Skin epidermis (tissue), 12 donors: ENCODE results near the gene BOLA3.
"Not testable (repeated sequence)": the region's sequence is repeated elsewhere in the genome, so short reads cannot be mapped to it uniquely, and the experiment has no call there.

Experiments
- H3K27ac ChIP-seq, 21 experiments: fragments of 200-600 bp; sonication (generic) in 11 of 21; one replicate each; pipeline ENCODE4 v1.5.0; 2020; ENCODE audit warnings: mild to moderate bottlenecking in 3 of 21, inconsistent platforms in 2 of 21, moderate library complexity in 2 of 21
- H3K4me3 ChIP-seq, 7 experiments: fragments of 200-600 bp; sonication (generic) in 2 of 7; one replicate each; pipeline ENCODE4 v1.5.0; 2020; ENCODE audit warnings: inconsistent platforms in 2 of 7, mild to moderate bottlenecking in 2 of 7, moderate library complexity in 1 of 7

BOLA3 gene, protein sequence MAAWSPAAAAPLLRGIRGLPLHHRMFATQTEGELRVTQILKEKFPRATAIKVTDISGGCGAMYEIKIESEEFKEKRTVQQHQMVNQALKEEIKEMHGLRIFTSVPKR

DNA sequence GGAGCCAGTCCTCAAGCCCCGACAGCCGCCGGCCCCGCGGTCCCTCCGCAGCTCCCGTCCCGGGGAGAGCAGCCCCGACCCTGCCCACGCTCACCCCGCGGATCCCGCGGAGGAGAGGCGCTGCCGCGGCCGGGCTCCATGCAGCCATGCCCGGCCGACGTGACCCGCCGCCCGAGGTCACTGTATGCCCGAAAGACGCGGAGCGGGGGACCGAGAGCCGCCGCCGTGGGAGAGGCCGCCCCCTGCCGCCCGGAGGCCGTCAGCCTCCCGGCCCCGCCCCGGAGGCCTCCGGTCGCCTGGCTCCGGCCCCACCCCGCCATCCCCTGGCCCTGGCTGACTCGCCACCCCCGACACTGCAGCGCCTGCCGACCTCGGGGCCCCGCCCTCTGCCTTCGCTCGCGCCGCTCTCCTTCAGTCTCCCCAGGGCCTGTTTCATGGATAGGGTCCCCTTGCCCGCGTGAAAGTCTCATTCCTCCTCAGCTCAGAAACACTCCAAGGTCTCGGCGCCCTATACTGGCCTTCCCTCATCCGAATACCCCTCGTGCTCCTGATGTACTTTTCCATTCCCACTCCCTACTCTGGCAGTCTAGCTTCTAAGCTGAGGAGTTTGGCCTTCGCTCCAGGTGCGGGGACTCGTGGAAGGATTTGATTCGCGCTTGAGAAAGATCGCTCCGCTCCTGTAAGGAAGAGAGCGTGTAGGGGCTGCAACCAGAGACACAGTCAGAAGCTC, at the start of gene BOLA3:
Gene BOLA3 (minus strand): TSS at position 186 of the 730 bp plus-strand sequence. CDS start 38 bp downstream, at position 148.
- H3K4me3 ChIP-seq, result peak within 1 kb of the TSS; percentile 61 to 87 (median 74)
- peak within 1 kb of the TSS in 20 of 21 experiments; percentile 2 to 86 (median 70) for H3K27ac ChIP-seq

DNA sequence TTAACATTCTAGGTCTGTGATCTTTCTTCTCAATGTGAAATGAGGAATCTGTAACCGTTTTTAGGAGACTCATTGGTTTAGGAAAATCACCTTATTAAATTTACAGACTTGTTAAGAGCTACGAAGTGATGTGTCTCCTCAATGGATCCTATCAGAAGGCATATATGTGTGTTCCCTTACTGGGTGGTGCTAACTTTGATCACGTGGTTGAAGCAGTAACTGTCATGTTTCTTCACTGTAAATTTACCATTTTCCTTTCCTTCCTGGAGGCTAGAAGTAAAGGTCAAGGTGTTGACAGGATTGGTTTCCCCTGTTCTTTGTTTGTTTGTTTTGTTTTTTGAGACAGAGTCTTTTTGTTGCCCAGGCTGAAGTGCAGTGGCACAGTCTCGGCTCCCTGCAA, 49.3 kb upstream of the BOLA3 start:
- Histone ChIP-seq H3K4me3 (no peak overlapping the region), H3K27ac (no peak overlapping the region)

DNA sequence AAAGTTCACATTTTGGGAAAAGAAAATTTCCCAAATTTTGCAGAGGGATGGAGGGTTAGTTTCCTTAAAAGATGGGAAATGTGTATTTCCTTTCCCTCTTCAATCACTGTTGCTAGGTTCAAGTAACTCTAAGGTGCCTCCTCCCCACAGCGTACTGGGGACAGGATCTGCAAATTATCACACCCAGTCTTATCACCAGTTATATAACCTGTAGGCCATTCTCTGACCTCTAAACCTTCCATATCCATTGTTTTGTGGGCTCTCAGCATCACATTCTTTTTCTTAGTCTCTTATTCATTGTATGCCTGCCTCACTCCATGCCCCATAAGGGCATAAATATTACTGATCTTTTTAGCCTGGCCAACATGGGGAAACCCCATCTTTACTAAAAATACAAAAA, 47.1 kb upstream of the BOLA3 start:
- Histone ChIP-seq H3K4me3 (no peak overlapping the region), H3K27ac (no peak overlapping the region)

DNA sequence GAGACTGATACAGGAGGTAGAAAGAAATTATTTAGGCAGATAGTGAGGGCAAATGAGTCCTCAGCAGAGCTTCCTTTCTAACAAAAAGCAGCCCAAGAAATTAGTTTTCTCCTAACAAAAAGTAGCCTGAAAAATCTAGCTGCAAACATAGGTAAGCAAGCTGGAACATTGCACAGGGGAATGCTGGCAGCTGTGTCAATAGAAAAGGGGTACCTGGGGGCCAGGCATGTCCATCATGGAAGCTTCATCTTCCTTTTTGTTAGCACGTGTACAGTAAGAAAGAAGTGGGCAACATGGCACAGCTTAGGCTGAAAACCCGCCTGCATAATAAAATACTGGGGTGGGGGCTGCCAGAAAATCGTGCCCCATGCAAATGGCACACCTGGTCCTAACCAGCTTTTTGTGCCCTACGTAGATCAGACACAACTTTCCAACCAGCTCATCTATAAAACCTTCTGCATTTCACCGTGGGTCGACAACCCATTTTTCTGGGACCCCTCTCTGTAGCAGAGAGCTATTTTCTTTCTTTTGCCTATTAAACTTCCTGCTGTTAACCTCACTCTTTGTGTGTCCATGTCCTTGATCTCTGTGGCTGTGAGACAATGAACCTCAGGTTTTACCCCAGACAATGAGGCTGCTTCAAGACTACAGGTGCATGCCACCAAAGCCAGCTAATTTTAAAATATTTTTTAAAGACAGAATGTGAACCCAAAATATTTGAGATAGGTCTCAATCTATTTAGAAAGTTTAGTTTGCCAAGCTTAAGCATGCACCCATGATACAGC, 44.1 kb upstream of the BOLA3 start:
- H3K4me3 ChIP-seq, result no peak overlapping the region
- H3K27ac ChIP-seq, result no peak overlapping the region

DNA sequence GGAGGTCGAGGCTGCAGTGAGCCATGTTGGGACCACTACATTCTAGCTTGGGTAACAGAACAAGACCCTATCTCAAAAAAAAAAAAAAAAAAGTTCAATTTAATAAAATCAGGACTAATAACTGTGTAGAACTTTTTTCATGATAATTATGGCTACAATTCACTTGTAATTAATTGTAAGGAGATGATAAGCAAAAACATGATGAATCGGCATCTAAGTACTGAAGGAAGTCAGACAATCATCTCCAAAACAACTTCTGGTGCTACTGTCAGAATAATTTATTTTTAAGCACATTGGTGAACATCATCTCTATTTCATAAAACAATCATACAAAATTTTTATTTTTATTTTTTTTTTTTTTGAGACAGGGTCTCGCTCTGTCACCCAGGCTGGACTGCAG, 41.0 kb upstream of the BOLA3 start:
- Histone ChIP-seq H3K27ac (peak overlapping the region in 1 of 21 experiments; percentile 40), H3K4me3 (no peak overlapping the region)

DNA sequence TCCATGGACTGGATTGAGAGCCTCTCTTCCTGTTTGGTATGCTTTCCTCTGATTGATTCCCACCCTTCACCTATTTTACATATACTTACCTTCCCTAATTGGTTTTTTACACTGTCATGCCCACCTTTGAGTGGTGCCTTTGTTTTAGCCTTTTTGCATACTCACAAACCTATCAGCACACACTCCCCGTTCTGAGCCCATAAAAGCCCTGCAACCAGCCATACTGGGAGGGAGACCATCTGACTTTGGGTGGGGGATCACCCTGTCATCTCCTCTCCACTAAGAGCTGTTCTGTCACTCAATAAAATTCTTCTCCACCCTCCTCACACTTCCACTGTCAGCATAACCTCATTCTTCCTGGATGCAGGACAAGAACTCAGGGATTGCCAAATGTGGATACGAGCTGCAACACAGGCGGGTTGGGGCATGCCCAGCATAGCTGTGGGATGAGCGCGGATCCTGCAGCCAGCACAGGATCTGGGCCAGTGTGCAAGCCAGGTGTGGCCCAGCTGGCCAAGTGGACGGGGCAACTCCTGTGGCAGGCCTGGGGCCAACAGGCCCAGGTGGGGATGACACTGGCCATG, 40.4 kb upstream of the BOLA3 start:
- peak overlapping the region in 15 of 21 experiments; percentile 19 to 80 (median 52) for H3K27ac ChIP-seq
- no peak overlapping the region for H3K4me3 ChIP-seq

DNA sequence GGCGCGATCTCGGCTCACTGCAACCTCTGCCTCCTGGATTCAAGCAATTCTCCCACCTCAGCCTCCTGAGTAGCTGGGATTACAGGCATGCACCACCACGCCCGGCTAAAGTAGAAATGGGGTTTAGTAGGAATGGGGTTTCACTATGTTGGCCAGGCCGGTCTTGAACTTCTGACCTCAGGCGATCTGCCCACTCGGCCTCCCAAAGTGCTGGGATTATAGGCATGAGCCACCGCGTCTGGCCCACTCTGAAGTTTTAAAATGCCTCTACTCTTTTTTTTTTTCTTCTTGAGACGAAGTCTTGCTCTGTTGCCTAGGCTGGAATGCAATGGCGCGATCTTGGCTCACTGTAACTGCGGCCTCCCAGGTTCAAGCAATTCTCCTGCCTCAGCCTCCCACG, 39.0 kb upstream of the BOLA3 start:
- peak overlapping the region in 11 of 21 experiments; percentile 14 to 80 (median 59) for H3K27ac ChIP-seq
- not testable (repeated sequence) for H3K4me3 ChIP-seq

DNA sequence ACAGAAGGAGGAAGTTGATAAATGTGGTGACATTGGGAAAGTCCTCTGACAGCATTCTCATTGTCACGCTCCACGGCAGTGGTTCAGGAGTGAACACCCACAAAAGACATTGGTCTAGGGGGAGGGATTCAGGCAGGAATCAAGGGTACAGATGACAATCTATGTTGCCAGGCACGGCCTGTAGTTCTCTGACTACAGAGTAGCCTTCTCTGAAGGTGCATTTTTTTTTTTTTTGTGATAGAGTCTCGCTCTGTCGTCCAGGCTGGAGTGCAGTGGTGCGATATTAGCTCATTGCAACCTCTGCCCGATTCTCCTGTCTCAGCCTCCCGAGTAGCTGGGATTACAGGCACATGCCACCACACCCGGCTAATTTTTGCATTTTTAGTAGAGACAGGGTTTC, 38.3 kb upstream of the BOLA3 start:
- H3K27ac ChIP-seq, result peak overlapping the region in 13 of 21 experiments; percentile 14 to 83 (median 56)
- no peak overlapping the region for H3K4me3 ChIP-seq

DNA sequence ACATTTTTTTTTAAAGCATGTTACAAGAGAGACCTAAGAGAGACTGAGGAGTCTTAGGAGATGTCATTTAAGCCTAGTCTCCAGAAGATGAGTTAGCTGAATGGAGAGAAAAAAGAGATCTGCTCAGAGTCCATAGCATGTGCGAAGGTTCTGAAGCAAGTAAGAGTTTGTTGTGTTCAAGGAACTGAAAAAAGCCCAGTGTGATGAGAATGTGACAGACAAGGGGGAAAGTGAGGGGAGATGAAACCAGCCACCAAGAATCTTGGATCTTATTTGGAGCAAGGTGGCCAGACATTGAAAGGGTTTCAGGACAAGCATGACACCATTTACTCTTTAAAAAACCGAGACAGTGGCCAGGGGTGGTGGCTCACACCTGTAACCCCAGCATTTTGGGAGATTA, 36.2 kb upstream of the BOLA3 start:
- peak overlapping the region in 1 of 21 experiments; percentile 80 for H3K27ac ChIP-seq

DNA sequence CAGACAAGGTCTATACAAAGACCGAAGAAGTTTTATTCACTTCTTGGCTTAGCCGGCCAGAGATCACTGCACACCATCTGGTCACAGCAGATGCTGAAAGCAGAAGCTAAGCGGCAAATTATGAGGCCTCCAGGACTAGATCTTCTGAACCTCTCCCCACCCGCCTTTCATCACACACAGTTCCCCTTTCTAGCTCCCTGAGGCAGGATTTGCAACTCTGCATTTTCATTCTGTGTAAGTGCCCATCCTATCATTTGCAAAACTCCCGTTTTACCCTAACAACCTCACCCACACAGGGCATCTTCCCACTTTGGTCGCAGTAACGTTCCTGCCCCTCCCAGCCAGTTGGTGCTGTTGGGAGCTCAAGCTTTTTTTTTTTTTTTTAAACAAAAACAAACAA, 34.0 kb upstream of the BOLA3 start:
- peak overlapping the region in 10 of 21 experiments; percentile 8 to 75 (median 54) for H3K27ac ChIP-seq
- H3K4me3 ChIP-seq, result no peak overlapping the region

More for the DNA sequence above, 36.2 kb upstream of the BOLA3 start:
- H3K4me3 ChIP-seq, result no peak overlapping the region

DNA sequence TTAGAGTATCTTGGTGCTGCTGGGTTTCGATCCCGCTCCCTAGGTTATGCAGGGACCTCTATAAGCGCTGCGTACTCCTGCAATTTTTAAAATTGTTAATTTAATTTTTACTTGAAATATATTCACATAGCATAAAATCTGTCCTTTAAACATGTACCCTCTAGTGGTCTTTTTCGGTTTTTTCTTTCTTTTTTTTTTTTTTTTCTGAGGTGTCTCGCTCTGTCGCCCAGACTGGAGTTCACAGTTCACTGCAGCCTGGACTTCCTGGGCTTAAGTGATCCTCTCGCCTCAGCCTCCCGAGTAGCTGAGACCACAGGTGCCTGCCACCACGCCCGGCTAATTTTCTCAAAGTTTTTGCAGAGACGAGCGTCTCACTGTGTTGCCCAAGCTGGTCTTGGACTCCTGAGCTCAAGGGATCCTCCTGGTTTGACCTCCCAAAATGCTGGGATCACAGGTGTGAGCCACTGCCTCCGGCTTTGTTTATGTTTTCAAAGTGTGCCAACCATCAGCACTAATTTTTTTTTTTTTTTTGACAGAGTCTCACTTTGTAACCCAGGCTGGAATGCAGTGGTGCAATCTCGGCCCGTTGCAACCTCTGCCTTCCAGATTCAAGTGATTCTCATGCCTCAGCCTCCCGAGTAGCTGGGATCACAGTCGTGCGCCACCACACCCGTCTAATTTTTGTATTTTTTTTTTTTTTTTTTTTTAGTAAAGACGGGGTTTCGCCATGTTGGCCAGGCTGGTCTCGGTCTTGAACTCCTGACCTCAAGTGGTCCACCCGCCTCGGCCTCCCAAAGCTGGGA, 31.6 kb upstream of the BOLA3 start:
- H3K4me3 ChIP-seq, result peak overlapping the region; percentile 66 to 98 (median 91)
- H3K27ac ChIP-seq, result peak overlapping the region in 15 of 21 experiments; percentile 60 to 99 (median 94)

DNA sequence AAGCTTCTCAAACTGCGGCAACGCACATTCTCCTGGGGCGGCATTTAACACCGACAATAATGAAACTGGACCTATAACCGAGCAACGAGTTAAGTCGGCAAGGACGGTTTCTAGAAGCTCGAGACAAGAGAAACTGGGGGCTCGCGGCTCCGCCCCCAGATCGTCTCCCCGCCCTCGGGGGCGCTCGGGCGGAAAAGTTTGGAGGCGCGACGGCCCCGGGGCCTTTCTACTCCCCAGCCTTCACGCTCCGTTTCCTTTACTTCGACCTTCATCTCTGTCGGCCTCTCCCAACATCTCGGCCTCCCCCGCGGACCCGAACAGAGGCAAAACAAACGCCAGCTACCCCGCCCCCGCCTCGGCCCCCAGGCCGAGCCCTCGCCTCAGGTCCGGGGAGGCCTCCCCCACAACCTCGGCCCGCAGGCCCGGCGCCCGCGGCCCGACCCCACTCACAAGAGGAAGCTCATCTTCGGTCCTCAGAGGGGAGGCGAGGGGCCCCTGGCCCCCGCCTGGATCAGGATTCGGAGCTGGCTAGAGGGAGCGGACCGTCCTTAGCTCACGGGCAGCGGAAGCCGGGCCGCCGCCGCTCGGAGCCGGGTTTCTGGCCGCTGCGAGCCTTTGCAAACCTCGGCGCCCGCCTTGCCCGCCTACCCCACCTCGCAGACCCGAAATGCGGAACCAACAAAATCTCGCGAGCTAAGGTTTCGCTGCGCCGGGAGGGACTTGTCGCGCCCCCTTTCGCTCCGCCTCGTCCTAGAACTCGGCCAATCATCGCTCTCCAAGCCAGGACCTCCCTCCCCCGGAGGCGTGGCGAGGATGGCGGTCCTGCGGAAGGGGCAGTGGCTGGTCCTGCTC, 30.7 kb upstream of the BOLA3 start, which contains the start of gene MOB1A:
Gene MOB1A (minus strand): TSS at position 669 of the 852 bp plus-strand sequence. CDS start 205 bp downstream, at position 464.
- Histone ChIP-seq H3K4me3 (peak within 1 kb of the TSS; percentile 66 to 98 (median 91)), H3K27ac (peak within 1 kb of the TSS; percentile 91 to 99 (median 96))

DNA sequence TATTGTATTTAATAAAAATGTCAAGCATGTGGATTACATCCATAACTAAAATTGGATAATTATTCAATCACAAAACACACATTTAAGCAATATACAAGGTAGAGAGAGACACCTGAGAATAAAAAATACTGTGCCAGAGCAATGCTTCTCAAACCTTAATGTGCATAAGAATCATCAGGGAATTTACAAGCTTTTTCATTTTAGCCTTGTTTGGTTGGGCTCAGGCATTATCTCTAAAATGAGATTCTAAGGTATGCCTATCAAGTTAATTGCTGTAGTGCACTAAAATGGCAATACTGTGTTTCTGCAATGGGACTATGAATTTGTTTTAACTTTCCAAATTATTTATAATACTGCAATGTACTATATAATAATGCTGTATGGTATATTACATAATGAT, 30.0 kb upstream of the BOLA3 start:
- Histone ChIP-seq H3K4me3 (peak overlapping the region; percentile 66 to 98 (median 91)), H3K27ac (peak overlapping the region in 20 of 21 experiments; percentile 91 to 99 (median 96))

DNA sequence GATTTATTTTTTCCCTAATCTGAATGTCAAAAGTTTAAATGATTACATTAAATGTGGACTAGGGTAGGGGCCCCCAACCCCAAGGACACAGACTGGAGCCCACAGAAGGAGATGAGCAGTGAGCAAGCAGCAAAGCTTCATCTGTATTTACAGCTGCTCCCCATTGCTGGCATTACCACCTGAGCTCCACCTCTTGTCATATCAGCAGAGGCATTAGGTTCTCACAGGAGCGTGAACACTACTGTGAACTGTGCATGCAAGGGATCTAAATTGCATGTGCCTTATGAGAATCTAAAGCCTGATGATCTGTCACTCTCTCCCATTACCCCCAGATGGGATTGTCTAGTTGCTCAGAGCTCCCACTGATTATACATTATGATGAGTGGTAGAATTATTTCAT, 27.2 kb upstream of the BOLA3 start:
- Histone ChIP-seq H3K27ac (no peak overlapping the region), H3K4me3 (no peak overlapping the region)

DNA sequence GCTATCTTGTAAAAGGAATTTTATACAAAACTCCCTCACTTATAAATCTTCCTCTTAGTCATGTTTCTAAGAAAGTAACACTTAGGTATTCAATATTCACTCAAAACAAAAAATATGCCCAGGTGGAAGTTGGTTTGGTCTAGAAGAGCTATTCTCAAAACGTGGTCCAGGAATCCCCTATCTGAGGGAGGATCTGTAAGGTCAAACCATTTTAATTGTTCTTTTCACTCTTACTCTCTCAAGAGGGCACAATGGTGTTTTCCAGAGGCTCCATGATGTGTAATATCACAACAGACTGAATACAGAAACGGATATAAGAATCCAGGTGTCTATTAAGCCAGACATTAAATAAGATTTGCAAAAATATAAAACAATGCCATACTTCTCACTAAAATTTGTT, 21.0 kb upstream of the BOLA3 start:
- Histone ChIP-seq H3K4me3 (no peak overlapping the region), H3K27ac (no peak overlapping the region)

DNA sequence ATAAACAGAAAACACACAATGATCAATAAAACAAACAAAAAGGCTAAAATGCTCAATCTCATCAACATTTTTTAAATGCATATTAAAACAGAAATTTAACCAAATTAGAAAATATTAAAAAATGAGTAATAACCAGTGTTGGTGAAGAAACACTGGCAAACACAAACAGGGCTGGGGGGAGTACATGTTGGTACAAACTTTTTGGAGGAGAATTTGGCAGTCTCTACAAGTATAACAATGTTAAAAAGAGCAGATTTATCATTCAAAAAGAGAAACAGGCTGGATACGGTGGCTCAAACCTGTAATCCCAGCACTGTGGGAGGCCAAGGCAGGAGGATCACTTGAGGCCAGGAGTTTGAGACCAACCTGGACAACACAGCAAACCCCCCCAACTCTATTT, 17.0 kb upstream of the BOLA3 start:
- Histone ChIP-seq H3K4me3 (no peak overlapping the region), H3K27ac (no peak overlapping the region)

DNA sequence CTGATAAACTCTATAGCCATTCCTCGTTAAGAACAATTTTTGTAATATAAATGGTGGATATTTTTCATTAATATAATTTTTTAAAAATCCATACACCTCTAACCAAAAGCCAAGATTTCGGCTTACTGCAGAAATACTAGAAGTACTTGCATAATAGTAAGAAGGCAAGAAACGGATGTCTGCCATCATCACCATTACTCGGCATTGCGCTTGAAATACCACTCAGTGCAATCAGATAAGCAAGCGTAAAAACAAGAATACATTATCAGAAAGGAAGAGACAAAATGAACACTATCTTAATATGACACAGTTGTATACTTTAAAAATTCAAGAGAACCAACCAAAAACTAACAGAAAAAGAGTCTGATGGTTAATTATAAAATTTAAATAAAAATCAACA, 15.2 kb upstream of the BOLA3 start:
- H3K4me3 ChIP-seq, result no peak overlapping the region
- no peak overlapping the region for H3K27ac ChIP-seq

DNA sequence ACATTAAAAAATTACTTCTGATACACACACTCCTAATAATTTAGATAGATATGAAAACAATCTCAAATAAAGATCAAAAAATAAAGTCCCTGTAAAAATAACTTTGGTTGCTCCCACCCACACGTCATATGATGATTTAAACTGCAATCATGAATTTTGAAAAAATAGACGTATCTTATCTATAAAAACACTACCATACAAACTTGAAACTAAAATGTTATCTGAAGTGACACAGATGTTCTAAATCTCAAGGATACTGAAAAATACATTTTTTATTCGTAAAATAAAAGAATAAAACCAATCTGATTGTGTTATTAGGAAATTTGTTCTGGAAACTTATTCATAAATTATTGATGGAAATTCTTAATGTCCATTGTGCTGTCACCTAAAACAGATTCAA, 8.1 kb upstream of the BOLA3 start:
- Histone ChIP-seq H3K4me3 (no peak overlapping the region), H3K27ac (no peak overlapping the region)
